ENCODE results near the gene SUCLG1.

SUCLG1 gene

GRCh38 chr2:84461310-84461709 is 2.2 kb upstream of the SUCLG1 start:
- no peak for DNase-seq (ENCODE audit: low read depth)

GRCh38 chr2:84460670-84461069 is 1.6 kb upstream of the SUCLG1 start:
- DNase-seq (ENCODE audit: low read depth): no peak

GRCh38 chr2:84459944-84460429 is 907 bp upstream of the SUCLG1 start:
- no peak for DNase-seq (ENCODE audit: low read depth)

DNA sequence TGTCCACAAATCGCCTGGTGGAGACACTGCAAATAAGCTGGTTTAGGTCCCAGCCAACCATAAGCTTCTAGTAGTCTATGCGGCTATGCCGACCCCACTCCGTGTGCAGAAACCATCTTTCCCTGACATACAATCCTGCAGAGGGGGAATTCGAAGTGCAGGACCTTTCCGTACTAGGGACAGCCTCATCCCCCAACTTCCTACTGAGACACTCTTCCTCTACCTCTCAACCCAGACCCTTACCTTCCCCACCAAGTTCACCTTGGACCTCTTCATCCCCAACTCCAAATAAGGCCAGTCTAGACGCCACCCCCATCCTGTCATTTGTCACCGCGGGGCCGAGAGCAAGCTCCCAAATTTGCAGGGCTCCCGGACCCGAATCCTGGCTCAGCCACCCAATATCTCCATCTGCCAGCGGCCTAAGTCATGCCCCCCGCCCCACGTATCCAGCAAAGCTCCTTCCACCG is 496 bp downstream of the SUCLG1 start:
- DNase-seq (ENCODE audit: low read depth): no peak

GRCh38 chr2:84457686-84458085 is 1.4 kb downstream of the SUCLG1 start:
- DNase-seq (ENCODE audit: low read depth): no peak

DNA sequence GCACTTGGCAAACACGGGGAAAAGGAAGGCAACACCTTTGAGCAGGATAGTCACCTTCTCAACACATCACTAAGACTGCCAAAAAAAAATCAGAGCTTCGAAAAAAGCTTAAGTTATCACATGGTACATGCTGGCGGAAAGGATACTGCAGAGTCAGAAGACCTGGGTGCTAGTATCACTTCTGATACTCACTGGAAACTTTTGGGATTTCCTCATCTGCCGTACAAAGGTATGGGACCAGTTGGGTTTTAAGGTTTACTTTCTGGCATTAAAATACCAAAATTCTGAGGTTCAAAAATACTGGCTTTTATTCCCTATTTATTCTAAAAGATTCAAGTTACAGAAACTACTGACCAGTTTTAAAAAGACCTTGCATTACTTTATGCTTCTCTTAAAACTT is 2.9 kb downstream of the SUCLG1 start:
- DNase-seq (ENCODE audit: low read depth): no peak

GRCh38 chr2:84454581-84454980 is 4.5 kb downstream of the SUCLG1 start:
- DNase-seq (ENCODE audit: low read depth): peak; percentile 31

GRCh38 chr2:84452624-84453023 is 6.5 kb downstream of the SUCLG1 start:
- DNase-seq (ENCODE audit: low read depth): no peak

GRCh38 chr2:84451579-84451978 is 7.5 kb downstream of the SUCLG1 start:
- no peak for DNase-seq (ENCODE audit: low read depth)

- no peak for DNase-seq (ENCODE audit: low read depth)
Measured at GRCh38 chr2:84450288-84451227, 8.5 kb downstream of the SUCLG1 start.

GRCh38 chr2:84449711-84450110 is 9.4 kb downstream of the SUCLG1 start:
- DNase-seq (ENCODE audit: low read depth): no peak

- no peak for DNase-seq (ENCODE audit: low read depth)
Measured at GRCh38 chr2:84449055-84449454, 10.0 kb downstream of the SUCLG1 start.

DNA sequence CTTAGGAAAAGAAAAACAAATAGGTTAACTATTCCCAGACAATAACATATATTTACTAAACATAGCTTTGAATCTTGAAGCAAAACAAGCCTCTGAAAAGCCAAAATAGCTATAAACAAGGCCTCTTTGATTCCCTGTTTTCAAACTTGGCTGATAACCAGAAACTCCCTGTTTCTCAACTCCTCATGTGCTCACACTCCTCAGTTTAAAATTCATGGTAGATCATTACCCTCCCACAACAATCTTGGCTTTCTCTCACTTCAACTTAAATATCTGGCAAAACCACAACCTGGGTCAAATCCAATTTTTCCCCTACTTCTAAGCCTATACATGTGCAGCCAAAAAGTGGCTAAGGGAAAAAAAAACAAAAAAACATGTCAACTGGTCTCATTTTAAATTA is 15.6 kb downstream of the SUCLG1 start:
- DNase-seq (ENCODE audit: low read depth): peak; percentile 47

- no peak for DNase-seq (ENCODE audit: low read depth)
Measured at GRCh38 chr2:84442888-84443287, 16.2 kb downstream of the SUCLG1 start.

DNA sequence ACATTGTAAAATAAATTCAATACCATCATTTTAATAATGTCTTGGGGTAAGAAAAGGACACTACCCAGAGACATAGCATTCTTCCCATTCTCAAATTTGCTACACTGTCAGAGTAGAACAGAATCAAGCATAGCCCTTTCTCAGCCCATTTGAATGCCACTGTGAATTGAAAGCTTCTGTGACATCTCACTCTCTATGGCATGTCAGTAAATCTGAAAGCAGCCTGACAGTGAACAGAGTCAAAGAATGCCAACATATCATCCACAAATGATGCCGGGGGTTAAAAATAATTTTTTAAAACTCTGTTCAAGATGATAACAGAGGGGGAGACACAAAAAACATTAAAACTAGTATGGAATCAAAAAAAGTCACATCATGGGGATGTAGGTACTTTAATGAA is 17.6 kb downstream of the SUCLG1 start:
- no peak for DNase-seq (ENCODE audit: low read depth)

- DNase-seq (ENCODE audit: low read depth): no peak
Measured at GRCh38 chr2:84441036-84441435, 18.0 kb downstream of the SUCLG1 start.

GRCh38 chr2:84435345-84436025 is 23.6 kb downstream of the SUCLG1 start:
- DNase-seq (ENCODE audit: low read depth): peak; percentile 77

- DNase-seq (ENCODE audit: low read depth): no peak
Measured at GRCh38 chr2:84429328-84429727, 29.8 kb downstream of the SUCLG1 start.

DNA sequence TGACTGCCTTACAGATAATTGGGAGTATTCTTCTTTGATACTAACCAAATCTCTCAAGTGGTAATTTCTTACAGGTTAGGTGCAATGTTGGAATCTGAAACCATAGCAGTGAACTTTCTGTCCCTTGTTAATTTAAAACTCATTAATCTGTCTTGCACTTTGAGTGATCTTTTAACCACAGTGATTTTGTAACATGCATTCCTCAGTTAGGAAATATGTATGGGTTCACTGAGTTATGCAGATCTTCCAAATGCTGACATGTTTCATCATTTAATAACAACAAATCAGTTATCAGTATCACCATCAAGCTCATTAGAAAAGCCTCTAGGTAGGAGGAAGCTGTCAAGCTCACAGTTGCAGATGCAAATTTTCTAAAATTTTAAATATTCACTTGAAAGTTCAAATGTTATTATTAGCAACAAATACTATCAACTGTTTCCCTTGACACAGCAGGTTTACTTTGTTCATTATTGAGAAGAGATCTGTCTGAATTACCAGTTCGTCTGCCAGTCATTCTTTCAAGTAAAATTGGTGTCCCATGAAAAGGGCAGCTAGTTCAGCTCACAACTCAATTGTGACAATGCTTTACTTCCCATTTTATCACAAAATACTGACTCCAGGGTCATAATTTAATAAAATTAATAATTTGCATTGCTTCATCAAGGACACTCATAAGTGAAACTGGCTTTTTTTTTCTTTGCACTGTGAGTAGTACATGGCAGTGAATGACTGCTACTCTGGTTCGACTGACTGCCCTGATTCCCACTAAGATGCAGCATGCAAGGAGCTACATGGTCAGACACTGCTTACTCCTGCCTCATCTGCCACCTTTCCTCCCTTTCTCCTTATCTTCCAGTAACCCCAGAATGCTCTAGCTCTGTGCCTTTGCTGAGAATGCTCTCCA is 31.6 kb downstream of the SUCLG1 start:
- peak; percentile 87 for DNase-seq (ENCODE audit: low read depth)

DNA sequence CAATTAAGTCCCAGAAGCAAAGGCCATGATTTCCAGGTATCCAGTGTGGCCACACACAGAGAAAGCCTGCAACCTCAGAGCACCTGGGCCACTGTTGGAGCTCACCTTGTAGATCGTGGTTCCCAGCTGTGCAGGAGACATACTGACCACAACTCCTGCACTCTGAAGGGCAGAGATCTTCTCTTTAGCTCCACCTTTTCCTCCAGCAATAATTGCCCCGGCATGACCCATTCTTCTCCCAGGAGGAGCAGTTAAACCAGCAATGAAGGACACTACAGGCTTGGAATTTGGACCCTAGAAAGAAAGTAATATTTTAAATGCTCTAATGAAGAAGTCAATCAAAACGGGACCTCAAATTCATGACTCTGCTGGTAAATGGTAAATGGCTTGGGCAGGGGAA is 33.8 kb downstream of the SUCLG1 start:
- DNase-seq (ENCODE audit: low read depth): no peak

DNA sequence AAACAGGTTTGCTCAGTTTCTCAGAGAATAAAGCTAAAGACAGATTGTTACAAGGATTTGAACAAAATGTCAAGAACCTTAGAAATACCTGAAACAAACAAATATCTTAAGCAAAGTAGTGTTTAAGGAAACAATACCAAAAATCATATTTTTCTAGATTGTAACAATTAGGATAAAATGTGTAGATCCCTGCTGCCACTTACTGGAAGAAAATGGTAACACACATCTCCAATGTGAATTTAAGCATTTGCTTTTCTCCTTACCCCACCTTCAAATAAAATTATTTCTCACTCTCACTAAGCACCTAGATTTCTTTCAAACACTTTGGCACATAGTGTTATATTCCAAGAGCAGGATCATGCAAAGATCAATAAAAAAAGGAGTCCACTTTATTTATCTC is 34.9 kb downstream of the SUCLG1 start:
- peak; percentile 18 for DNase-seq (ENCODE audit: low read depth)

GRCh38 chr2:84421791-84422190 is 37.3 kb downstream of the SUCLG1 start:
- DNase-seq (ENCODE audit: low read depth): no peak

Measured in amniotic epithelial cell (primary cell).